ENCODE results near the gene NEXN. TPM values are rescaled to one million over a fixed set of nuclear protein-coding genes. Genes with fewer than 3 reads are reported as not detected.
"Not testable (repeated sequence)": the region's sequence is repeated elsewhere in the genome, so short reads cannot be mapped to it uniquely, and the experiment has no call there.

The NEXN gene
- total RNA-seq, 1 donor from 2014 or later: 15.4 TPM

GRCh38 chr1:77905603-77906002 is 17.2 kb downstream of the NEXN start:
- no peak for DNase-seq (ENCODE audit: low spot score)

GRCh38 chr1:77906019-77906545 is 17.7 kb downstream of the NEXN start:
- DNase-seq (ENCODE audit: low spot score): no peak

GRCh38 chr1:77906624-77907023 is 18.2 kb downstream of the NEXN start:
- DNase-seq (ENCODE audit: low spot score): no peak

- DNase-seq (ENCODE audit: low spot score): no peak
These were observed 21.7 kb downstream of the NEXN start for GRCh38 chr1:77910116-77910515.

- not testable (repeated sequence) for DNase-seq (ENCODE audit: low spot score)
These were observed 30.5 kb downstream of the NEXN start for GRCh38 chr1:77918918-77919317.

GRCh38 chr1:77925518-77925917 is 37.1 kb downstream of the NEXN start:
- no peak for DNase-seq (ENCODE audit: low spot score)

GRCh38 chr1:77925956-77926355 is 37.5 kb downstream of the NEXN start:
- no peak for DNase-seq (ENCODE audit: low spot score)

GRCh38 chr1:77926561-77927357 is 38.3 kb downstream of the NEXN start:
- no peak for DNase-seq (ENCODE audit: low spot score)

- DNase-seq (ENCODE audit: low spot score): no peak
These were observed 39.0 kb downstream of the NEXN start for GRCh38 chr1:77927414-77927813.

- no peak for DNase-seq (ENCODE audit: low spot score)
These were observed 41.4 kb downstream of the NEXN start for GRCh38 chr1:77929806-77930205.

GRCh38 chr1:77938651-77939050 is 50.2 kb downstream of the NEXN start:
- no peak for DNase-seq (ENCODE audit: low spot score)

GRCh38 chr1:77940921-77941570 is 52.6 kb downstream of the NEXN start:
- DNase-seq (ENCODE audit: low spot score): no peak

- DNase-seq (ENCODE audit: low spot score): no peak
These were observed 54.1 kb downstream of the NEXN start for GRCh38 chr1:77942400-77943140.

- no peak for DNase-seq (ENCODE audit: low spot score)
These were observed 56.9 kb downstream of the NEXN start for GRCh38 chr1:77945345-77945744.

GRCh38 chr1:77948841-77949424 is 60.5 kb downstream of the NEXN start:
- no peak for DNase-seq (ENCODE audit: low spot score)

- no peak for DNase-seq (ENCODE audit: low spot score)
These were observed 62.4 kb downstream of the NEXN start for GRCh38 chr1:77950873-77951272.

- no peak for DNase-seq (ENCODE audit: low spot score)
These were observed 62.9 kb downstream of the NEXN start for GRCh38 chr1:77951328-77951727.

- DNase-seq (ENCODE audit: low spot score): no peak
These were observed 65.5 kb downstream of the NEXN start for GRCh38 chr1:77953907-77954306.

- no peak for DNase-seq (ENCODE audit: low spot score)
These were observed 66.1 kb downstream of the NEXN start for GRCh38 chr1:77954521-77954920.

GRCh38 chr1:77955709-77956108 is 67.3 kb downstream of the NEXN start:
- DNase-seq (ENCODE audit: low spot score): no peak

- no peak for DNase-seq (ENCODE audit: low spot score)
These were observed 68.0 kb downstream of the NEXN start for GRCh38 chr1:77956464-77956863.

- no peak for DNase-seq (ENCODE audit: low spot score)
These were observed 70.0 kb downstream of the NEXN start for GRCh38 chr1:77958391-77958790.

All from mesenteric fat pad (tissue), 1 donor.